ENCODE results near the gene MAP3K5.
"Not testable (repeated sequence)": the region's sequence is repeated elsewhere in the genome, so short reads cannot be mapped to it uniquely, and the experiment has no call there.

Gene MAP3K5

DNA sequence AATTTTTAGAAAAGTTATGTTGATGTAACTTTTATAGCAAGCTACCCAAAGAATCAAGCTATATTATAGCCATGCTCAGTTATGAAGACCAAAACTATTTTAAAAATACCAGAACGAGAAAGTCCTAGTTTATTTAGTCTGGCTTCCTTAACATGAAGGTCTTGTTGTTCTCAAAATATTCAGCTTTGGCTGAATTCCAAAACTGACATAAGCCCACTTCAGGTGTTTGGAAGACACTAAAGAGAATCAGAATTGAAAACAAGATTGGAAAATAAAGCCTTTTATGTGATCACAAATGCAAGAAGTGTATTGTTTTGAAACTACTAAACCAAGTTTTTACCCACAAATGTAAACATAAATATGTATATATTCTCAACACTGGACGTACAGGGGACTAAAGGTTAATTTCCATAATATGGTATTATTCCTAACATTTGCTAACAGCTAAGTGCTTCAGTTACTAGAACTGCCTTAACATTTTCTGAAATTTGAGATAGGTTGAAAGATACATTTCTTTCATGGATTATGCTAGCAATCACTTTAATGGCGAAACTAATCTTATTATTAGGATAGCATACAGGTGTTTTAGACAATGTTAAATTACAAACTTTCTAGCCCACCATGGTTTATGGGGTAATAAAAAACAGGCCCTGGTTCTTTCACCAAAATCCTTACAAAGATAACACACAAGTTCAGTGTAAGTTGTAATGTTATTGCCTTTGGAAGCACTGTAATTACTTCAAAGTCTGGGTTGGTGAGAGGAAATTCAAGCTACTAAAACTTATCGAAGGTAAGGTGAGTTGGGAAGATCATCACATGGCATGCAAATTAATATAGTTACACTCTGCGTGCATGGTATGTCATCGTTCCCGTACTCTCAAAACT lies 1.6 kb downstream of the MAP3K5 start:
- no peak for DNase-seq

- not testable (repeated sequence) for DNase-seq
Observed at GRCh38 chr6:136789440-136789839, 2.8 kb downstream of the MAP3K5 start.

DNA sequence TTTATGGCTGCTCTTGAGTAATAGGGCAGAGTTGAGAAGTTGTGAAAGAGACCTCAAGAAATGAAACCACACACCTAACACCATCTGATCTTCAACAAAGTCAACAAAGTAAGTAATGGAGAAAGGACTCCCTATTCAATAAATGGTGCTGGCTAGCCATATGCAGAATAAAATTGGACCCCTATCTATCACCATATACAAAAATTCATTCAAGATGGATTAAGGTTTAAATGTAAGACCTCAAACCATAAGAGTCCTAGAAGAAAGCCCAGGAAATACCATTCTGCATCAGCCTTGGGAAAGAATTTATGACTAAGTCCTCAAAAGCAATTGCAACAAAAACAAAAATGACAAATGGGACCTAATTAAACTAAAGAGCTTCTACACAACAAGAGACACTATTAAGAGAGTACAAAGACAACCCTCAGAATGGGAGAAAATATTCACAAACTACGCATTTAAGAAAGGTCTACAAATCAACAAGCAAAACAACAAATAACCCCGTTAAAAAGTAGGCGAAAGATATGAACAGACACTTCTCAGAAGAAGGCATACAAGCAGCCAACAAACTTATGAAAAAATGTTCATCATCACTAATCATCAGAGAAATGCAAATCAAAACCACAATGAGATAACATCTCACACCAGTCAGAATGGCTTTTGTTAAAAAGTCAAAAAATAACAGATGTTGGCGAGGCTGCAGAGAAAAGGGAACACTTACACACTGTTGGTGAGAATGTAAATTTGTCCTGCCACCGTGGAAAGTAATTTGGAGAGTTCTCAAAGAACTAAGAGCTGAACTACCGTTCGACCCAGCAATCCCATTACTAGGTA lies 4.0 kb downstream of the MAP3K5 start:
- DNase-seq, result no peak

GRCh38 chr6:136787726-136788068 lies 4.6 kb downstream of the MAP3K5 start:
- DNase-seq, result no peak

GRCh38 chr6:136786658-136787057 lies 5.6 kb downstream of the MAP3K5 start:
- DNase-seq, result no peak

DNA sequence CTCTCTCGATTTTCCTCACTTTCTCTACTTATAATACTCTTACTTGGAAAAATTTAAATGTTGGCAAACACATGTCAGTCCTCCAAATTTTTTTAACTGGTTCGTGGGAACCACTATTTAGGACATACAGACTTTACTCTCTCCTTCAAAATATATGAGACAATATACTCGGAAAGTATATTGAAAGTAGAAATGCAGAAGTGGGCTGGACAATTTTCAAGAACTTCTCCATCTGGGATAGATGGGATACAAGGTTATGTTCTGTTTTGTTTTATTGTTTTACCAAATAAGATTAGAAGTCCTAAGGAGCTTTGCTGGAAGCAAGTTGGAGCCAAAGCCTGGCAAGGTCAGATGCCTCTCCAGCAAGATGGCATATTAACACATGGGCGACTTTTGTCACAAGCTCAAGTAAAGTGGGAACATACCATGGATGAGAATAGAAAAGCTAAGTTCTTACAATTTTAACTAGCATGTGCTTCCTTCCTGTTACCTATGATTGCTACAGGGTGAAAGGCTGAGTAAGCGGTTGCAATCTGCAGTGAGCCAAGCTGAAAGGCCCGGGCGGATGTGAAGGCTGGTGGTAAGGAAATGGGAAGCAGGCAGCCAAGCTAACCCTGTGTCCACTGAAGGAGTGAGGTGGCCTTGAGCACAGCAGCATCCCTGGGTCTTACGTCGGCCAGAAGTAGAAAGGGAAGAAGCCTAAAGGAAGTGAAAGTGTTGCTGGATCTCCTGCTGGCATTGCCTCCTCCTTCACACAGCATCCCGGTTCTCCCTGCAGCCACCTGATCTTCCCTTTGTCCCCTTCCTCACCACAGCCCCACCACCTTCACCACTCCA lies 7.1 kb downstream of the MAP3K5 start:
- DNase-seq, result no peak

DNA sequence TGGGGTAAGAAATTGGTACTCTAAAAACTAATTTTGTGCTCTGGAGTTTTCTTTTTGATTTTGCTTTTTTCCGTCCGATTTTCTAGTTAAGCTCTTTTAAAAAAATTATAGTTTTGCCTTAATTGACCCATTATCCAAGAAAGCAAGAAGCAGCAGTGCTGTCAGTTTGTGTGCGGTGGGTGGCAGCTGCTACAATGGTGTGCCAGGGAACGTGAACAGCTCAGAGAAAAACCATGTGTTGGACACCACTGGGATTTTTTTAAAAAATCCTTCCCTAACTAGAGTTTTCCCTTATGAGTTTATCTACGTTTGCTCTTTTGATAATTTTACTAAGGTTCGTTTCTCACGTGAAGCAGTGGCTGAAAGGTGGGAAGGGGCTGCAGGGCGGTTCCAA lies 8.0 kb downstream of the MAP3K5 start:
- DNase-seq, result no peak

GRCh38 chr6:136783495-136784270 lies 8.6 kb downstream of the MAP3K5 start:
- no peak for DNase-seq

DNA sequence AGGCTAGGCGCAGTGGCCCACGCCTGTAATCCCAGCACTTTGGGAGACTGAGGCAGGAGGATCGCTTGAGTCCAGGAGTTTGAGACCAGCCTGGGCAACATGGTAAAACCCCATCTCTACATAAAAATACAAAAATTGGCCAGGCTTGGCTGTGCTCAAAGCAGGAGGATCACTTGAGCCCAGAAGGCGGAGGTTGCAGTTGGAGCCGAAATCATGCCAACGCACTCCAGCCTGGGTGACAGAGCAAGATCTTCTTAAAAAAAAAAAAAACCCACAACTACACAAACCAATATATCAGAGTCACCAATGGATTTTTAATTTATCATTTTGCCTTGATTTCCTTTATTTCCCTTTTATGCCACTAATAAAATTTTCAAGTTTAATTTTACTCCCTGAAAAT lies 9.3 kb downstream of the MAP3K5 start:
- no peak for DNase-seq

GRCh38 chr6:136782021-136782770 lies 10.1 kb downstream of the MAP3K5 start:
- no peak for DNase-seq

DNA sequence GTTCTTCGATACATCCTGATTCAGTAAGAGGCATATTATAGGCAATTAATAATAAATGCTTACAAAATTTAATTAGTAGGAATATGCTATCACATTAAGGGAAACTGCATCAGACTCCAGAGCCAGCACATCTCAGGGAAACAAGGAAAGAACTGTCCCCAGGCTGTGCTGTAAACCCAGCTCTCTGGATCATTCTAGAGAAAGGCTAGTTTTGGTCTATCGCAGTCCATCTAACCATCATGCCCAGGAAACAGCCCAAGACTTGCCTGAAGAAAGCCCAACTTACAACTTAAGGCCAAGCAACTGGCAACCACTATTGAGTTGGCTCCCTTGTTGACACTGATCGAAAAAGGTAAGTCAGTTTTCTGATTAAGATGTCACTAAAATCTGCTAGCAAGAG lies 11.3 kb downstream of the MAP3K5 start:
- DNase-seq, result no peak

DNA sequence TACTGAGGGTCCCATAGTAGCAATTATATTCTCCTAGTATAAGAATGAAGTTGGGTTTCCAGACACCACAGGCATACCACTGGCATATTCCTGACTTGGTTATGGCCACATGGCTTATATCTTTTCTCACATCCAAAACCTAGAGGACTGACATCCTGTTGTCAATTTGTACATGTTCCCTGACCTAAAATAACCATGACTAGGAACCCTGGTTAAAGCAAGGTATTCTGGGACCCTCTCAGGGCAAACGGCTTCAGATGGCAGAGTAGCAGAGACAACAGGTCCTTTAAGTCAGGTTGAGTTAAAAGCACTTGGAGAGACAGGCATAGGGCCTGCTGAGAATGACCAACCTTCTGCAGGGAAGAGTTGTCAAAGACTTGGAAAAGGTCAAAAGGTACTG lies 12.6 kb downstream of the MAP3K5 start:
- DNase-seq, result no peak

- no peak for DNase-seq
Observed at GRCh38 chr6:136777651-136778050, 14.6 kb downstream of the MAP3K5 start.

GRCh38 chr6:136775548-136775947 lies 16.7 kb downstream of the MAP3K5 start:
- DNase-seq, result no peak

- DNase-seq, result no peak
Observed at GRCh38 chr6:136775081-136775480, 17.2 kb downstream of the MAP3K5 start.

GRCh38 chr6:136774228-136775041 lies 17.8 kb downstream of the MAP3K5 start:
- DNase-seq, result no peak

GRCh38 chr6:136773473-136773796 lies 18.8 kb downstream of the MAP3K5 start:
- DNase-seq, result no peak

DNA sequence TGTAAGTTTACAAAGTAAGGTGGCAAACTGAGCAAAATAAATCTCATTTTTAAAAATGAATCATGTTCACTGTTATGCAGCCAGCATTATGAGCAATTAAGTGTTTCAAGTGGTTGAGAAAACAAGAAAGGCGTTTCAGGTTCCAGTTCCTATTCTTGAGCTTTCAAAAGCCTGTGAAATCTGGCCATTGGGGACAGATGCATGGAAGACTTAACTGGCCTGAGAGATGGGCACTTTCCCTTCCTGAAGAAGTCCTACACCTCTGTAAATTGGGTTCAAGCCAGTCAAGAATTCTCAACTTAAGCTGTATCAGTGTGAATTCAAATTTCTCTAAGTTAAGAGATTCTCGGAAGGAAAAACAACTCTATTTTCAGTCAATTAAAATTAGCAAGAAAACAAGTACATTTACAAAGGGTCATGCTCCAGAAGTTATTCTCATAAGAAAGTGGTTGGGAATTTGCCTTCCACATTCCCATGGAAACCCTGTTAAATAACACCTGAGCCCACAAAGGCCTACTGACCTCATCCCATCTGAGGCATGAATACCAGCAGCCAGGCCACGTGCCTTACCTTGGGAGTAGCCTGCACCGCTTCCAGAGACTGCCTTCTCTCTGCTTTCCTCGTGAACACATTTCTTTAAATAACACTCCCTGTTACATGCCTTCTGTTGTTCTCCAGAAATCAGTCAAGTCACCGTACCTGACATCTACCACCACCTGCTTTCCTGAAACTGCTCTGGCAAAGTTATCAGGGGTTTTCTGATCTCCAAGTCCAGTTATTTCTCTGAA lies 19.4 kb downstream of the MAP3K5 start:
- DNase-seq, result no peak

GRCh38 chr6:136771306-136771705 lies 21.0 kb downstream of the MAP3K5 start:
- DNase-seq, result no peak

GRCh38 chr6:136769759-136770158 lies 22.5 kb downstream of the MAP3K5 start:
- no peak for DNase-seq
